Prostate gland (tissue), 2 donors: ENCODE data around the gene TRIO. TPM values are rescaled to one million over a fixed set of nuclear protein-coding genes. Genes with fewer than 3 reads are reported as not detected.

Source experiments
- DNase-seq: peaks from one replicate; pipeline ENCODE4 v3.0.0-alpha.2; 2019; ENCODE audit warnings: low spot score
- H3K27ac ChIP-seq, 2 donors: fragments of 200-600 bp; sonication (generic); 2 replicates each; pipeline ENCODE4 v1.5.1; 2017 to 2019
- H3K27me3 ChIP-seq: fragments of 200-600 bp; sonication (generic); replicated peaks from 2 replicates; pipeline ENCODE4 v1.5.1; 2019; ENCODE audit not compliant: insufficient read depth
- H3K36me3 ChIP-seq, 2 donors: fragments of 200-600 bp; sonication (generic); 1 replicate in 1 of 2; 2 replicates in 1 of 2; pipeline versions ENCODE4 v1.5.1 to v1.8.1; 2017 to 2019
- H3K4me1 ChIP-seq: fragments of 200-600 bp; sonication (generic); replicated peaks from 2 replicates; pipeline ENCODE4 v1.5.1; 2019
- H3K4me3 ChIP-seq, 2 donors: fragments of 200-600 bp; sonication (generic); 2 replicates each; pipeline ENCODE4 v1.5.1; 2017 to 2019
- H3K9me3 ChIP-seq: fragments of 200-600 bp; sonication (generic); 2 replicates; pipeline ENCODE4 v1.5.1; 2017
- POLR2A ChIP-seq: fragments of 450-650 bp; IDR thresholded peaks from one replicate; pipeline ENCODE4 v1.6.1; 2016; ENCODE audit warnings: antibody characterized with exemption, mild to moderate bottlenecking
- POLR2AphosphoS5 ChIP-seq: sonication (generic); formaldehyde crosslinking; IDR thresholded peaks from one replicate; pipeline ENCODE4 v1.6.1; 2017; ENCODE audit warnings: antibody characterized with exemption
- WGBS: methylation state at CpG from one replicate; pipeline ENCODE4 v1.1.5; 2018; 5-methylcytosine and 5-hydroxymethylcytosine counted together
- intact Hi-C: fragments of 100-400 bp; cut with DNase I; formaldehyde crosslinking; loops from one replicate; pipeline ENCODE4 v1.14.2; 2022
- total RNA-seq, 2 donors: library from RNA; depleted of rRNA; stranded (reverse); fragments of >200 nt; gene quantifications; one replicate each; pipeline ENCODE4 v1.1.0, GENCODE V29; 2016
- TF ChIP-seq, protein P1 (sequence below), 4 experiments: fragments of 200-600 bp in 2 of 4; fragments of 450-650 bp in 2 of 4; sonication (generic) in 2 of 4; IDR thresholded peaks; 1 replicate in 3 of 4; 2 replicates in 1 of 4; pipeline ENCODE4 v1.5.1; 2016 to 2019; ENCODE audit warnings: antibody characterized with exemption in 4 of 4, mild to moderate bottlenecking in 2 of 4, moderate library complexity in 2 of 4

TRIO gene
- total RNA-seq, 2 donors from 2014 or later, result 90.3 to 197 TPM

DNA sequence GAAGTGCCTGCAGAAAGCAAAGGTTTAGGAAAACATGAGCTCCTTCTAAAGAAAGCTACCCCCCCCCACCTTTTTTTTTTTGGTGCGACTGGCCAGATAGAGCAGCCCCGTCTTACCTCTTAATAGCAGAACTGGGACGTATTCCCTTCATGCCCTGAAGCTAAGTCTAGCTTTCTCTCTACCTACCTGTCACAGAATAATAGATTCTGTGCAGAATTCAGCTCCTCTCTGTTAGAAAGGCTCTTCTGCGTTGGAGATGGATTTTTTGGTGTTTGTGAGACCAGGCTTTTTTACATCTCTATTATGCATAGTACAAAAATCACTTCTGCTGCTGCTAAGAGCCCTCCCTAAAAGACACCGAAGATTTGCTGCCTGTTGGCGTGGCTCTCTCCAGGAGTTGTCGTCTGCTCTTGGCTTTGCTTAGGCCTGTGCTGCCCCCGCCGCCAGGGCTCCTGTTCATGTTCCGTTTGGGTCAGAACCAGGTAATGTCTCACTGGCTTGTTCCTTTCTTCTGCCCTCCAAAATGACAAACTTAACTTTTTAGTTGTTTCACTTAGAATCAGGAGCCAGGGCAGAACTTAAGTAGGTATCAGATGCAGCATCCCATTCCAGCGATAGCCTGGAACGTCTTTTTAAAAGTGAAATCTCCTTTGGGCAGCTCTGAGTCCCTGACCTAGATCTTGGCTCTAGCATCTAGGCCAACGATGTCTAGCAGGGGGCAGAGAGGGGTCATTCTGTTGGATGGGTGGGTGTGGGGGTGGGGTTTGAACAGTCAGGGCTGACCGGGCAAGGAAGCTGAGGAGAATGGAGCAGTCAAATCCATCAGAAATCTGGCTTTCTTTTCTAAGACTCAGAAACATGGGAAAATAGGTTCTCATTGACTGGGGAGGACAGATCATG lies 2.5 kb downstream of the TRIO start:
- WGBS, result 19% methylated on average over 14 of the region's 14 CpGs
- no peak for TF ChIP-seq POLR2A
- Histone ChIP-seq H3K9me3 (no peaks in the 10 kb centered on the region), H3K4me3 (peak overlapping the region; percentile 65 to 73), H3K36me3 (no peaks in the 10 kb centered on the region), H3K4me1 (peaks cover 5% of the 10 kb centered on the region), H3K27ac (peak overlapping the region; percentile 93 to 95), H3K27me3 (no peaks in the 10 kb centered on the region)
- no peak for DNase-seq
- intact Hi-C loops, result loop anchor here (2.0 kb wide), 1 partner anchor 119 kb away; no protein-coding TSS in a partner anchor

DNA sequence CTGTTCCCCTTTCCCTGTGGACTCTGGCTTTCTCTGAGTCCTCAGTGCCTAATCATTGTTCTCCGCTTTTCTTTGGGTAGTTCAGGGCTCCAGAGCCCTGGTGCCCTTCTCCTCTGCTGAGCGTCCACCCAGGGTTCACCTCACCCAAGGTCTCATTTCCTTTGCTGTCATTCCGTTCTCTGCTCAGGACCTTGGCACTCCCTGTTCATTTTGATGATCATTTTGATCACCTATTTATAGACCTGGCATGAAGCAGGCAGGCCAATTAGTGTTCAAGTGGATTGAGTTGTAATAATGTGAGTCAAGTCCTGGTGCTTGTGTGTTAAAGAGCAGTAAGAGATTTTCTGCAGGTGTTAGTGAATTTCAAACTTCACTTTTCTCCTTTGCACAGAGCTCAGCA lies 3.6 kb downstream of the TRIO start:
- 60% methylated on average over 3 of the region's 3 CpGs for WGBS
- intact Hi-C loops, result no loop called here

DNA sequence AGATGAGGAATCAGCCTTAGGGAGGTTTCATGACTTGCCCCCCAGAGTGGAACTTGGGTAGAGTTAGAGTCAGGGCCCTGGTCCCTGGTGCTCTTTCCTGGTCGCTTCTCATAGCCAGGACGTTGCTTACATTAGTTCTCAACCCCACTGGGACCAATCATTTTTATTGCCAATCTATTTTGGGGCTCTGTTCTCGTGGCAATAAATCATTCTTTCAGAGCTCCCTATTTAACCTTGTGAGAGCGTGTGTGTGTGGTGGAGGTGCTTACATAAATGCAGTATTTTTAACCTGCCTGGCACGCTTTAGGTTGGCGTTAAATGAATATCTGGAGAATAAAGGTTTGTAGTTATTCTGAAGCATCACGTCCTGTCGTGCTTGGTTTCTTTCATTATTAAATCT lies 4.1 kb downstream of the TRIO start:
- WGBS, result 16% methylated on average over 8 of the region's 8 CpGs
- DNase-seq, result no peak
- no peaks in the 10 kb centered on the region for H3K9me3 ChIP-seq
- peak overlapping the region; percentile 93 to 95 for H3K27ac ChIP-seq
- TF ChIP-seq, protein P1, sequence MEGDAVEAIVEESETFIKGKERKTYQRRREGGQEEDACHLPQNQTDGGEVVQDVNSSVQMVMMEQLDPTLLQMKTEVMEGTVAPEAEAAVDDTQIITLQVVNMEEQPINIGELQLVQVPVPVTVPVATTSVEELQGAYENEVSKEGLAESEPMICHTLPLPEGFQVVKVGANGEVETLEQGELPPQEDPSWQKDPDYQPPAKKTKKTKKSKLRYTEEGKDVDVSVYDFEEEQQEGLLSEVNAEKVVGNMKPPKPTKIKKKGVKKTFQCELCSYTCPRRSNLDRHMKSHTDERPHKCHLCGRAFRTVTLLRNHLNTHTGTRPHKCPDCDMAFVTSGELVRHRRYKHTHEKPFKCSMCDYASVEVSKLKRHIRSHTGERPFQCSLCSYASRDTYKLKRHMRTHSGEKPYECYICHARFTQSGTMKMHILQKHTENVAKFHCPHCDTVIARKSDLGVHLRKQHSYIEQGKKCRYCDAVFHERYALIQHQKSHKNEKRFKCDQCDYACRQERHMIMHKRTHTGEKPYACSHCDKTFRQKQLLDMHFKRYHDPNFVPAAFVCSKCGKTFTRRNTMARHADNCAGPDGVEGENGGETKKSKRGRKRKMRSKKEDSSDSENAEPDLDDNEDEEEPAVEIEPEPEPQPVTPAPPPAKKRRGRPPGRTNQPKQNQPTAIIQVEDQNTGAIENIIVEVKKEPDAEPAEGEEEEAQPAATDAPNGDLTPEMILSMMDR (IDR thresholded peaks at IDR 0.05), result no peak
- TF ChIP-seq POLR2A, result no peak
- TF ChIP-seq POLR2AphosphoS5, result peak; percentile 58
- H3K27me3 ChIP-seq, result no peaks in the 10 kb centered on the region
- no peaks in the 10 kb centered on the region for H3K36me3 ChIP-seq
- H3K4me3 ChIP-seq, result no peak overlapping the region
- intact Hi-C loops, result no loop called here
- H3K4me1 ChIP-seq, result peaks cover 5% of the 10 kb centered on the region

More for the DNA sequence above, 3.6 kb downstream of the TRIO start:
- no peaks in the 10 kb centered on the region for H3K36me3 ChIP-seq
- peaks cover 5% of the 10 kb centered on the region for H3K4me1 ChIP-seq
- H3K9me3 ChIP-seq, result no peaks in the 10 kb centered on the region
- H3K4me3 ChIP-seq, result no peak overlapping the region
- H3K27ac ChIP-seq, result peak overlapping the region; percentile 93 to 95
- TF ChIP-seq POLR2AphosphoS5, result no peak
- TF ChIP-seq, protein P1 (IDR thresholded peaks at IDR 0.05), result no peak
- H3K27me3 ChIP-seq, result no peaks in the 10 kb centered on the region
- no peak for DNase-seq

DNA sequence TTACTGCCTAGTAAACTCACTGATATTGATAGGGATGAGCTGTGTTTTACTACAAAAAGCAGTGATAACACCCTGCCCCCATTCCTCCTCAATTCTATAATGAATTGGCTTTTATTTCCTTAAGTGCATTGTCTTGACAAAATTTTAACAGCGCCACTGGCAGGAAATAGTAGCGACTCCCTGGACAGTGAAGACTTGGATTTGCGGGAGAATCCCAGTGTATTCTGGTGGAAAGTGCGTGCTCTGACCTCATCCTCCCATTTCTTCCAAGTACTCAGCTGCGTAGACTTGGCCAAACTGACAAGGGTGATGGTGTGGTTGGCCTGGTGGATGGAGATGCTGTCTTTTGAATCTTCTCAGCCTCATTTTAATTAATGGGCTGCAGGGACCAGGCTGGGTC lies 5.3 kb downstream of the TRIO start:
- TF ChIP-seq POLR2AphosphoS5 (no peak), POLR2A (no peak)
- TF ChIP-seq, protein P1 (IDR thresholded peaks at IDR 0.05), result no peak
- 98% methylated on average over 5 of the region's 5 CpGs for WGBS

DNA sequence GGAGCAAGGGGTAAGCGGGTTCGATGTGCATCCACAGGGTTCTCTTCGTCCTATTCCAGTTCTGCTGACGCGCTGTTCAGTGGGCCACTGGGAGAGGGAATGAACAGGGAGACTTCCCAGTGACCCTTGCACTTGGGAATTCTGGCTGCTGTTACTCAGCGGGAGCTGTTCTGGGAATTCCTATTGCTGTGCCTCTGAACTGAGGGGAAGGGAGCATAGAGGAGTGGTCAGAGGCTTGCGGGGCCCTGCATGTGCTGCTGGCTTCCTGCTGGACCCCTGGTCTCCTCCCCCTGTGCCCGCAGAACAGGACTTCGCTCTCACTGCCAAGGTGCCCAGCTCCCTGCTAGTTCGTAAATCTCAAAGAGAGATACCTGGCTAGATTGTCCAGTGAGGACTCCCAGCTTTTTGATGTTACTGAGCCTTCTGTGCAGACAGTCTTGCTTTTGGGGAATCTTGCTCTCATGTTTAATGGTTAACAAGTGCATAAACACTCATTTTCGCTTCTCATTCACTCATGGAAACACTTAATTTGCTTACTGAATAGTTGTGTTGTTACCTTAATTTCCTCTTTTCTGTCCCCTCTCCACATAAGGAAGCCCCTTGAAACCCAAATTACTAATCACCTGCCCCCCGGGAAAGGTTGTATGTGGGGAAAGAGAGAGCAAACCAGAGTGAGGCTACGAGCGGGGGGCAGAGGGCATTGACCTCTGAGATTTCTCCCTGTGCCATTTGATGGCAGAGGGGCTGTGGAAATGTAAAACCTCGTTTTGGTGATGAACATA lies 5.9 kb downstream of the TRIO start:
- no peaks in the 10 kb centered on the region for H3K9me3 ChIP-seq
- H3K4me1 ChIP-seq, result peaks cover 11% of the 10 kb centered on the region
- no peaks in the 10 kb centered on the region for H3K27me3 ChIP-seq
- TF ChIP-seq POLR2AphosphoS5 (no peak), POLR2A (no peak)
- TF ChIP-seq, protein P1 (IDR thresholded peaks at IDR 0.05), result no peak
- no peaks in the 10 kb centered on the region for H3K36me3 ChIP-seq
- H3K27ac ChIP-seq, result no peak overlapping the region
- intact Hi-C loops, result no loop called here
- H3K4me3 ChIP-seq, result no peak overlapping the region
- DNase-seq, result no peak
- 84% methylated on average over 15 of the region's 15 CpGs for WGBS

More for the DNA sequence above, 5.3 kb downstream of the TRIO start:
- Histone ChIP-seq H3K27me3 (no peaks in the 10 kb centered on the region), H3K36me3 (no peaks in the 10 kb centered on the region), H3K9me3 (no peaks in the 10 kb centered on the region), H3K4me1 (peaks cover 7% of the 10 kb centered on the region), H3K4me3 (no peak overlapping the region), H3K27ac (no peak overlapping the region)
- intact Hi-C loops, result no loop called here
- no peak for DNase-seq
